ENCODE results near the gene COQ8A. TPM values are rescaled to one million over a fixed set of nuclear protein-coding genes. Genes with fewer than 3 reads are reported as not detected.
A peak's percentile ranks its signal among the peaks of the same experiment; 100 is the strongest.

Gene COQ8A
- total RNA-seq, 6 donors from 2014 or later, result 27.1 to 105 (median 44.6) TPM

- H3K27ac ChIP-seq, result no peak overlapping the region
- no peak for DNase-seq
- TF ChIP-seq POLR2AphosphoS5 (IDR thresholded peaks at IDR 0.05) (no peak), CTCF (IDR thresholded peaks at IDR 0.05) (no peak), POLR2A (IDR thresholded peaks at IDR 0.05) (no peak), EP300 (IDR thresholded peaks at IDR 0.05) (no peak)
Measured at GRCh38 chr1:226960944-226961765, 21.1 kb downstream of the COQ8A start.

GRCh38 chr1:226962421-226963391 is 22.6 kb downstream of the COQ8A start:
- 91 to 92% methylated on average over 16 to 27 of the region's 28 CpGs for WGBS, 2 donors
- TF ChIP-seq POLR2A (IDR thresholded peaks at IDR 0.05), result no peak
- no peak for ATAC-seq (ENCODE audit: low FRiP score in 2 of 2)
- Histone ChIP-seq H3K36me3 (peaks cover 8 to 32% (median 22%) of the 10 kb centered on the region in 4 donors), H3K4me1 (no peaks in the 10 kb centered on the region), H3K27me3 (no peaks in the 10 kb centered on the region), H3K4me3 (no peak overlapping the region), H3K9me3 (no peaks in the 10 kb centered on the region), H3K27ac (no peak overlapping the region)
- peak in 1 of 2 donors; percentile 52 for DNase-seq

More at GRCh38 chr1:226960944-226961765, 21.1 kb downstream of the COQ8A start:
- Histone ChIP-seq H3K36me3 (peaks cover 8 to 30% (median 18%) of the 10 kb centered on the region in 4 donors), H3K4me3 (no peak overlapping the region), H3K27me3 (no peaks in the 10 kb centered on the region), H3K4me1 (no peaks in the 10 kb centered on the region), H3K9me3 (no peaks in the 10 kb centered on the region)
- 91 to 96% methylated on average over 7 to 12 of the region's 13 CpGs for WGBS, 2 donors
- ATAC-seq (ENCODE audit: low FRiP score in 2 of 2), result no peak

- Histone ChIP-seq H3K27ac (no peak overlapping the region), H3K9me3 (no peaks in the 10 kb centered on the region), H3K4me1 (no peaks in the 10 kb centered on the region), H3K4me3 (no peak overlapping the region), H3K36me3 (peaks cover 8 to 32% (median 22%) of the 10 kb centered on the region in 4 donors), H3K27me3 (no peaks in the 10 kb centered on the region)
- WGBS, 2 donors, result 67 to 74% methylated on average over 6 of the region's 6 CpGs
- TF ChIP-seq EP300 (IDR thresholded peaks at IDR 0.05) (no peak), CTCF (IDR thresholded peaks at IDR 0.05) (no peak), POLR2AphosphoS5 (IDR thresholded peaks at IDR 0.05) (no peak), POLR2A (IDR thresholded peaks at IDR 0.05) (no peak)
- ATAC-seq (ENCODE audit: low FRiP score in 2 of 2) (no peak), DNase-seq (no peak)
Measured at GRCh38 chr1:226964068-226964425, 24.0 kb downstream of the COQ8A start.

- Histone ChIP-seq H3K27ac (no peak overlapping the region), H3K4me1 (no peaks in the 10 kb centered on the region), H3K27me3 (no peaks in the 10 kb centered on the region), H3K9me3 (no peaks in the 10 kb centered on the region), H3K36me3 (peaks cover 8 to 32% (median 22%) of the 10 kb centered on the region in 4 donors), H3K4me3 (no peak overlapping the region)
- ATAC-seq (ENCODE audit: low FRiP score in 2 of 2) (no peak), DNase-seq (peak in 1 of 2 donors; percentile 69)
- 95 to 99% methylated on average over 13 to 28 of the region's 29 CpGs for WGBS, 2 donors
- TF ChIP-seq POLR2AphosphoS5 (IDR thresholded peaks at IDR 0.05) (no peak), CTCF (IDR thresholded peaks at IDR 0.05) (no peak), POLR2A (IDR thresholded peaks at IDR 0.05) (no peak), EP300 (IDR thresholded peaks at IDR 0.05) (no peak)
Measured at GRCh38 chr1:226964611-226965486, 24.8 kb downstream of the COQ8A start.
